IPS-18a (cell line): ENCODE measurements around the gene AUTS2.

Experiments
- H3K27ac ChIP-seq: one replicate; pipeline ENCODE4 v1.5.1; 2013; ENCODE audit warnings: low read length
- H3K27me3 ChIP-seq: one replicate; pipeline ENCODE4 v1.6.1; 2013; ENCODE audit warnings: mild to moderate bottlenecking, low read length; ENCODE audit not compliant: control insufficient read depth, insufficient read depth
- H3K36me3 ChIP-seq: one replicate; pipeline ENCODE4 v1.6.1; 2013; ENCODE audit warnings: low read depth, low read length; ENCODE audit not compliant: control insufficient read depth
- H3K4me1 ChIP-seq: one replicate; pipeline ENCODE4 v1.6.1; 2013; ENCODE audit warnings: low read depth, low read length; ENCODE audit not compliant: control insufficient read depth
- H3K4me3 ChIP-seq: one replicate; pipeline ENCODE4 v1.5.1; 2013; ENCODE audit warnings: low read length
- H3K9ac ChIP-seq: one replicate; pipeline ENCODE4 v1.6.1; 2013; ENCODE audit warnings: mild to moderate bottlenecking, low read length, moderate library complexity
- H3K9me3 ChIP-seq: one replicate; pipeline ENCODE4 v1.6.1; 2013; ENCODE audit warnings: low read depth, low read length; ENCODE audit not compliant: control insufficient read depth

Gene AUTS2

DNA sequence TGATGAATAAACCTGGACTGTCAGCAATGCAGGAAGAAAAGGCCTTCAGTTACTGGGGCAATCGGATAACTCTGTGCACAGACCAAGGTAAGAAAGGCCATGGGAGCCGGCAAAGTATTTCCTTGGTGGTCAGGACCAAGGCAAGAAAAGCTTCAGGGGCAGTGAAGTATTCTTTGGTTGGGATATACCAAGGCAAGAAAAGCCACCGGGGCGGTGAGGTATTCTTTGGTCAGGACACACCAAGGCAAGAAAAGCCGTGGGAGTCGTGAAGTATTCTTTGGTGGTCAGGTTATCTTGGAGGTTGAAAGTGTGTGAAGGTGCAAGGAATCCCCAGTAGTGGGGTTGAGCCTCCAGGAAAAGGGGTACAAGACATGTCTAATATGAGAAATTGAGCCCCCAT lies 1238.7 kb downstream of the AUTS2 start:
- Histone ChIP-seq H3K27ac (no peak overlapping the region), H3K27me3 (no peaks in the 10 kb centered on the region), H3K36me3 (no peaks in the 10 kb centered on the region), H3K9ac (no peak overlapping the region), H3K4me3 (no peak overlapping the region), H3K4me1 (no peaks in the 10 kb centered on the region), H3K9me3 (peaks cover 13% of the 10 kb centered on the region)

DNA sequence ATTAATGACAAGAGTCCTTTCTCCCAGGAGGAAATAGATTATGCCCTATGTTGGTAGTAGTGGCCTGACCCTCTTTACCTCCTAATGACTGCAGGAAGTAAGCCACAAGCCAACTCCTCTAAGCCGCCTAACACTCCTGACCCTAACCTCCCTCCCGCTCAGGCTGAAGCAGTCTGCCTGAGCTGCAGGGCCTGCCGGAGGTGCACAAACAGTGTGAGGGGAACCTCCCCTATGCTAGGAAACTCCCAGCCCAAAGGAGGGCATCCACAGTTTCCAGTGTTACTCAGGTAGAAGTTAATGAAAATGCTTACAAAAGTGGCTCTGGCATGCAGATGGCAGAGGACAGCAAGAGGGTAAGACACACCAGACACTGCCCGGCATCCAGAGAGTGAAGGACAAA lies 1239.3 kb downstream of the AUTS2 start:
- H3K4me1 ChIP-seq, result no peaks in the 10 kb centered on the region
- no peaks in the 10 kb centered on the region for H3K27me3 ChIP-seq
- H3K36me3 ChIP-seq, result no peaks in the 10 kb centered on the region

DNA sequence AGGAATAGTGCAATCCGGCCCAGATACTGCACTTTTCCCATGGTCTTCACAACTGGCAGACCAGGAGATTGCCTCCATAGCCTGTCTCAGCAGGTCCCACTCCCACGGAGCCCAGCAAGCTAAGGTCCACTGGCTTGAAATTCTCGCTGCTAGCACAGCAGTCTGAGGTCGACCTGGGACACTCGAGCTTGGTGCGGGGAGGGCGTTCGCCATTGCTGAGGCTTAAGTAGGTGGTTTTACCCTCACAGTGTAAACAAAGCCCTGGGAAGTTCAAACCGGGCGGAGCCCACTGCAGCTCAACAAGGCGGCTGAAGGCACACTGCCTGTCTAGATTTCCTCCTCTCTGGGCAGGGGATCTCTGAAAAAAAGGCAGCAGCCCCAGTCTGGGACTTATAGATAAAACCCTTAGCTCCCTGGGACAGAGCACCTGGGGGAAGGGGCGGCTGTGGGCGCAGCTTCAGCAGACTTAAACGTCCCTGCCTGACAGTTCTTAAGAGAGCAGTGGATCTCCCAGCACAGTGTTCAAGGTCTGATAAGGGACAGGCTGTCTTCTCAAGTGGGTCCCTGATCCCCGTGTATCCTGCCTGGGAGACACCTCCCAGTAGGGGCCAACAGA lies 1240.1 kb downstream of the AUTS2 start:
- Histone ChIP-seq H3K27ac (no peak overlapping the region), H3K4me3 (no peak overlapping the region), H3K4me1 (no peaks in the 10 kb centered on the region), H3K9ac (no peak overlapping the region), H3K27me3 (no peaks in the 10 kb centered on the region), H3K36me3 (no peaks in the 10 kb centered on the region), H3K9me3 (peaks cover 13% of the 10 kb centered on the region)

More for the DNA sequence above, 1239.3 kb downstream of the AUTS2 start:
- no peak overlapping the region for H3K27ac ChIP-seq
- no peak overlapping the region for H3K9ac ChIP-seq
- peaks cover 13% of the 10 kb centered on the region for H3K9me3 ChIP-seq
- H3K4me3 ChIP-seq, result no peak overlapping the region
